HCT116 (cell line): ENCODE data around the gene DENND2D. TPM values are rescaled to one million over a fixed set of nuclear protein-coding genes. Genes with fewer than 3 reads are reported as not detected.

Experiments
- ATAC-seq: fragments of 200-7000 bp; cut with Tn5 transposase; 2 replicates; pipeline ENCODE4 v1.9.1; 2020; ENCODE audit warnings: mild to moderate bottlenecking, moderate library complexity
- BruUV-seq: library from RNA; stranded (reverse); fragments of 400-500 nt; replicated peaks from 2 replicates; lab custom pipeline; 2021; lab: Mats Ljungman, UMichigan
- CTCF ChIA-PET: fragments of 300-600 bp; sonication (Branson Sonifier 250); formaldehyde crosslinking; loops from one replicate; lab custom pipeline; 2021; ENCODE audit warnings: antibody characterized with exemption; lab: Charles Lee
- POLR2A ChIA-PET: fragments of 300-600, 350-600 bp; sonication (Branson Sonifier 250); formaldehyde crosslinking; loops from one replicate; lab custom pipeline; 2021; ENCODE audit warnings: antibody characterized with exemption; lab: Charles Lee
- RAD21 ChIA-PET, 2 experiments: fragments of 300-600 bp; sonication (Branson Sonifier 250); formaldehyde crosslinking; loops; one replicate each; lab custom pipeline; 2023; ENCODE audit warnings: low total read pairs in 2 of 2; ENCODE audit not compliant: uncharacterized antibody in 2 of 2, unreplicated experiment in 2 of 2, low non-redundant PET in 1 of 2; lab: Charles Lee
- DNase-seq: peaks from one replicate; pipeline ENCODE4 v3.0.0-alpha.2; 2010; ENCODE audit warnings: low read depth, low spot score
- H2AFZ ChIP-seq: fragments of 200-600 bp; shearing (Covaris generic), sonication (generic); 2 replicates; pipeline ENCODE4 v1.6.1; 2017; ENCODE audit warnings: low read depth, mixed run types, mixed read lengths, antibody characterized with exemption, low read length; ENCODE audit not compliant: poor library complexity, severe bottlenecking
- H3K27ac ChIP-seq: 2 replicates; pipeline ENCODE4 v1.5.1; 2012; ENCODE audit warnings: low read depth, low read length
- H3K27me3 ChIP-seq: fragments of 200-600 bp; sonication (generic); 2 replicates; pipeline ENCODE4 v1.6.1; 2016; ENCODE audit warnings: mixed run types, low read length, mixed read lengths; ENCODE audit not compliant: insufficient read depth
- H3K36me3 ChIP-seq, 2 experiments: fragments of 200-500 bp in 1 of 2; fragments of 200-600 bp in 1 of 2; sonication (Bioruptor generic) in 1 of 2; sonication (generic) in 1 of 2; 2 replicates each; pipeline versions ENCODE4 v1.5.1 to v1.6.1; 2014 to 2016; ENCODE audit warnings: low read length in 2 of 2, inconsistent platforms in 1 of 2, mixed read lengths in 1 of 2, mixed run types in 1 of 2; ENCODE audit not compliant: insufficient read depth in 2 of 2, control insufficient read depth in 1 of 2
- H3K4me1 ChIP-seq, 2 experiments: fragments of 200-600 bp in 1 of 2; sonication (generic) in 1 of 2; 2 replicates each; pipeline versions ENCODE4 v1.5.1 to v1.6.1; 2012 to 2017; ENCODE audit warnings: low read length in 2 of 2, inconsistent platforms in 1 of 2, mild to moderate bottlenecking in 1 of 2, mixed read lengths in 1 of 2, mixed run types in 1 of 2, moderate library complexity in 1 of 2; ENCODE audit not compliant: insufficient read depth in 2 of 2, control insufficient read depth in 1 of 2
- H3K4me2 ChIP-seq: fragments of 200-600 bp; sonication (generic); 2 replicates; pipeline ENCODE4 v1.6.1; 2017; ENCODE audit warnings: mixed run types, low read length, mixed read lengths
- H3K4me3 ChIP-seq, 2 experiments: fragments of 200-600 bp in 1 of 2; sonication (generic) in 1 of 2; replicated peaks in 1 of 2; 2 replicates each; pipeline ENCODE4 v1.5.1; 2011 to 2016; ENCODE audit warnings: low read length in 2 of 2, control low read depth in 1 of 2, low read depth in 1 of 2, mild to moderate bottlenecking in 1 of 2, mixed read lengths in 1 of 2, mixed run types in 1 of 2
- H3K79me2 ChIP-seq: fragments of 200-600 bp; sonication (generic); 2 replicates; pipeline ENCODE4 v1.6.1; 2017; ENCODE audit warnings: mild to moderate bottlenecking, mixed run types, low read length, moderate library complexity, mixed read lengths; ENCODE audit not compliant: insufficient read depth
- H3K9ac ChIP-seq: fragments of 200-600 bp; sonication (generic); 2 replicates; pipeline ENCODE4 v1.6.1; 2016; ENCODE audit warnings: low read length, mixed read lengths
- H3K9me2 ChIP-seq: fragments of 200-600 bp; sonication (generic), shearing (Covaris generic); 2 replicates; pipeline ENCODE4 v1.6.1; 2017; ENCODE audit warnings: mixed run types, mild to moderate bottlenecking, moderate library complexity; ENCODE audit not compliant: insufficient read depth
- H3K9me3 ChIP-seq, 2 experiments: fragments of 200-500 bp in 1 of 2; fragments of 200-600 bp in 1 of 2; sonication (Bioruptor generic) in 1 of 2; sonication (generic) in 1 of 2; 2 replicates each; pipeline ENCODE4 v1.6.1; 2014 to 2017; ENCODE audit warnings: low read length in 2 of 2, mixed read lengths in 2 of 2, inconsistent platforms in 1 of 2, low read depth in 1 of 2, mild to moderate bottlenecking in 1 of 2, mixed run types in 1 of 2, moderate library complexity in 1 of 2; ENCODE audit not compliant: control insufficient read depth in 1 of 2, insufficient read depth in 1 of 2
- H4K20me1 ChIP-seq: fragments of 200-600 bp; sonication (generic), shearing (Covaris generic); 2 replicates; pipeline ENCODE4 v1.6.1; 2017; ENCODE audit warnings: mixed run types, mild to moderate bottlenecking, moderate library complexity; ENCODE audit not compliant: insufficient read depth
- ATF3 ChIP-seq: IDR thresholded peaks from 2 replicates; pipeline ENCODE4 v1.6.1; 2012
- CBX3 ChIP-seq: IDR thresholded peaks from 2 replicates; pipeline ENCODE4 v1.6.1; 2012; ENCODE audit warnings: low read depth
- EGR1 ChIP-seq: IDR thresholded peaks from 2 replicates; pipeline ENCODE4 v1.6.1; 2012; ENCODE audit warnings: low read depth
- EZH2 ChIP-seq: fragments of 200-600 bp; sonication (generic); IDR thresholded peaks from 2 replicates; pipeline ENCODE4 v1.6.1; 2017; ENCODE audit warnings: antibody characterized with exemption, mixed run types
- EZH2phosphoT487 ChIP-seq: fragments of 200-600 bp; IDR thresholded peaks from 2 replicates; pipeline ENCODE4 v1.6.1; 2018; ENCODE audit warnings: antibody characterized with exemption, borderline replicate concordance
- FOSL1 ChIP-seq: IDR thresholded peaks from 2 replicates; pipeline ENCODE4 v1.6.1; 2012; ENCODE audit warnings: low read depth
- MAX ChIP-seq: IDR thresholded peaks from 2 replicates; pipeline ENCODE4 v1.6.1; 2012
- POLR2A ChIP-seq: IDR thresholded peaks from 2 replicates; pipeline ENCODE4 v1.7.0; 2011; ENCODE audit warnings: borderline replicate concordance; ENCODE audit not compliant: insufficient read depth, insufficient read length; ENCODE audit errors: extremely low read depth
- POLR2AphosphoS5 ChIP-seq: IDR thresholded peaks from 2 replicates; pipeline ENCODE4 v1.6.1; 2011; ENCODE audit warnings: mild to moderate bottlenecking, low read depth, low read length, moderate library complexity
- RAD21 ChIP-seq: IDR thresholded peaks from 2 replicates; pipeline ENCODE4 v1.6.1; 2012; ENCODE audit warnings: low read depth, mild to moderate bottlenecking
- SP1 ChIP-seq: IDR thresholded peaks from 2 replicates; pipeline ENCODE4 v1.6.1; 2012; ENCODE audit warnings: low read depth
- SRF ChIP-seq: IDR thresholded peaks from 2 replicates; pipeline ENCODE4 v1.6.1; 2012; ENCODE audit warnings: low read depth
- ZFX ChIP-seq: fragments of 450-650 bp; IDR thresholded peaks from 2 replicates; pipeline ENCODE4 v1.6.1; 2017
- intact Hi-C: fragments of 100-400 bp; cut with micrococcal nuclease; formaldehyde crosslinking; loops from 2 replicates; pipeline ENCODE4 v1.10.0; 2022
- total RNA-seq: library from RNA; stranded (reverse); gene quantifications from one replicate; pipeline ENCODE4 v1.2.1, GENCODE V29; 2021; ENCODE audit not compliant: unreplicated experiment
- TF ChIP-seq, protein P1 (sequence below): IDR thresholded peaks from 2 replicates; pipeline ENCODE4 v1.6.1; 2012; ENCODE audit warnings: low read depth
- TF ChIP-seq, protein P2 (sequence below), 3 experiments: fragments of 200-600 bp in 1 of 3; sonication (generic) in 1 of 3; IDR thresholded peaks in 2 of 3; conservative IDR thresholded peaks in 1 of 3; 2 replicates each; pipeline ENCODE4 v1.5.1; 2012 to 2017; ENCODE audit warnings: low read depth in 2 of 3, low read length in 2 of 3, antibody characterized with exemption in 1 of 3, borderline replicate concordance in 1 of 3, control low read depth in 1 of 3, mild to moderate bottlenecking in 1 of 3, mixed read lengths in 1 of 3, mixed run types in 1 of 3, moderate library complexity in 1 of 3; ENCODE audit not compliant: insufficient read depth in 1 of 3

Gene DENND2D
- total RNA-seq, 1 experiment from 2014 or later: 31.9 TPM

DNA sequence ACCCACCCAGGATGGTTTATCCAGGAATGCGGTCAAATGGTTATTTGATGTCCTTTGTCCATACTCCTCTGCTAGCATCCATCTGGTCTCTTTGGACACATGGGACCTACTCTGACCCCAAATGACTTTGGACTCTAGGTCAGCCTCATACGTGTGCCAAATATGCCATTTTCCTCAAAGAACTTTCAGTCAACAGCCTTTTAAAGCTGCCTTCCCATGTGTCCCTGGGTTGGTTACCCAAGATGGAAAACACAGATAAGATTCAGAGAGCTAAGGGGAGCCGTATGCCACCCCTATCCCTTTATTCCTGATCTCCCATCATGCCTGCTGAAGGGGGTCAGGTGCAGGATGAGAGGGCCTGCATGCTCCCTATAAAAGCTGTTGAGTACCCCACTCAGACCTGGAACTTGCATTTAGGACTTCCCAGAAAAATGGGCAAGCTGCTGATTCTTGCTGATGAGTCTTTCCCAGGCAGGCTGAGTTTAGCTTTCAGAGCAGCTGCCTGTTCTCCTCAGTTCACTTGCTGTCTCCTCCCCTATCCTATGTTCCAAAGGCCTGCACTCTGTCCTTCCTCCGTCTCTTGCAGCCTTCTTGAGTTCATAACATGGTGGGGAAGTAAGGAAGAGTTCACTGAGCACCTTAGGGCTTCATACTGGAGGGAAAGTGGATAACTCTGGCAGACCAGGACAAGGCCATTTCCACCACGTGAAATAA, 46.8 kb upstream of the DENND2D start (continued):
- TF ChIP-seq, protein P1, sequence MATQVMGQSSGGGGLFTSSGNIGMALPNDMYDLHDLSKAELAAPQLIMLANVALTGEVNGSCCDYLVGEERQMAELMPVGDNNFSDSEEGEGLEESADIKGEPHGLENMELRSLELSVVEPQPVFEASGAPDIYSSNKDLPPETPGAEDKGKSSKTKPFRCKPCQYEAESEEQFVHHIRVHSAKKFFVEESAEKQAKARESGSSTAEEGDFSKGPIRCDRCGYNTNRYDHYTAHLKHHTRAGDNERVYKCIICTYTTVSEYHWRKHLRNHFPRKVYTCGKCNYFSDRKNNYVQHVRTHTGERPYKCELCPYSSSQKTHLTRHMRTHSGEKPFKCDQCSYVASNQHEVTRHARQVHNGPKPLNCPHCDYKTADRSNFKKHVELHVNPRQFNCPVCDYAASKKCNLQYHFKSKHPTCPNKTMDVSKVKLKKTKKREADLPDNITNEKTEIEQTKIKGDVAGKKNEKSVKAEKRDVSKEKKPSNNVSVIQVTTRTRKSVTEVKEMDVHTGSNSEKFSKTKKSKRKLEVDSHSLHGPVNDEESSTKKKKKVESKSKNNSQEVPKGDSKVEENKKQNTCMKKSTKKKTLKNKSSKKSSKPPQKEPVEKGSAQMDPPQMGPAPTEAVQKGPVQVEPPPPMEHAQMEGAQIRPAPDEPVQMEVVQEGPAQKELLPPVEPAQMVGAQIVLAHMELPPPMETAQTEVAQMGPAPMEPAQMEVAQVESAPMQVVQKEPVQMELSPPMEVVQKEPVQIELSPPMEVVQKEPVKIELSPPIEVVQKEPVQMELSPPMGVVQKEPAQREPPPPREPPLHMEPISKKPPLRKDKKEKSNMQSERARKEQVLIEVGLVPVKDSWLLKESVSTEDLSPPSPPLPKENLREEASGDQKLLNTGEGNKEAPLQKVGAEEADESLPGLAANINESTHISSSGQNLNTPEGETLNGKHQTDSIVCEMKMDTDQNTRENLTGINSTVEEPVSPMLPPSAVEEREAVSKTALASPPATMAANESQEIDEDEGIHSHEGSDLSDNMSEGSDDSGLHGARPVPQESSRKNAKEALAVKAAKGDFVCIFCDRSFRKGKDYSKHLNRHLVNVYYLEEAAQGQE: no peak
- TF ChIP-seq RAD21 (no peak), EZH2phosphoT487 (no peak), POLR2A (no peak), ZFX (no peak), CBX3 (no peak), EZH2 (no peak), SRF (no peak), ATF3 (no peak), FOSL1 (no peak)

- RAD21 ChIA-PET: no interaction called here
- CTCF ChIA-PET: no interaction called here
- ATAC-seq (no peak), DNase-seq (no peak)
- Histone ChIP-seq H3K9me3 (no peaks in the 10 kb centered on the region), H4K20me1 (no peaks in the 10 kb centered on the region), H3K79me2 (no peaks in the 10 kb centered on the region), H3K9me2 (no peaks in the 10 kb centered on the region), H3K4me2 (no peak overlapping the region), H3K4me3 (no peak overlapping the region), H3K27ac (no peak overlapping the region), H3K27me3 (no peaks in the 10 kb centered on the region), H3K9ac (no peak overlapping the region), H3K4me1 (no peaks in the 10 kb centered on the region), H3K36me3 (no peaks in the 10 kb centered on the region), H2AFZ (no peak overlapping the region)
- no peak for TF ChIP-seq ZFX
- no peak for TF ChIP-seq SP1
- TF ChIP-seq EZH2: no peak
- TF ChIP-seq, protein P2, sequence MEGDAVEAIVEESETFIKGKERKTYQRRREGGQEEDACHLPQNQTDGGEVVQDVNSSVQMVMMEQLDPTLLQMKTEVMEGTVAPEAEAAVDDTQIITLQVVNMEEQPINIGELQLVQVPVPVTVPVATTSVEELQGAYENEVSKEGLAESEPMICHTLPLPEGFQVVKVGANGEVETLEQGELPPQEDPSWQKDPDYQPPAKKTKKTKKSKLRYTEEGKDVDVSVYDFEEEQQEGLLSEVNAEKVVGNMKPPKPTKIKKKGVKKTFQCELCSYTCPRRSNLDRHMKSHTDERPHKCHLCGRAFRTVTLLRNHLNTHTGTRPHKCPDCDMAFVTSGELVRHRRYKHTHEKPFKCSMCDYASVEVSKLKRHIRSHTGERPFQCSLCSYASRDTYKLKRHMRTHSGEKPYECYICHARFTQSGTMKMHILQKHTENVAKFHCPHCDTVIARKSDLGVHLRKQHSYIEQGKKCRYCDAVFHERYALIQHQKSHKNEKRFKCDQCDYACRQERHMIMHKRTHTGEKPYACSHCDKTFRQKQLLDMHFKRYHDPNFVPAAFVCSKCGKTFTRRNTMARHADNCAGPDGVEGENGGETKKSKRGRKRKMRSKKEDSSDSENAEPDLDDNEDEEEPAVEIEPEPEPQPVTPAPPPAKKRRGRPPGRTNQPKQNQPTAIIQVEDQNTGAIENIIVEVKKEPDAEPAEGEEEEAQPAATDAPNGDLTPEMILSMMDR (IDR thresholded peaks at IDR 0.05 in 2 of 3, conservative IDR thresholded peaks at IDR 0.05 in 1 of 3; ENCODE audit: borderline replicate concordance in 1 of 3, insufficient read depth in 1 of 3, low read depth in 2 of 3, low read length in 2 of 3): no peak
- TF ChIP-seq MAX: no peak
- no peak for TF ChIP-seq EGR1
- no peak for TF ChIP-seq POLR2AphosphoS5
- TF ChIP-seq ATF3: no peak
- BruUV-seq: no TSS peak
- POLR2A ChIA-PET: no interaction called here
- intact Hi-C loops: no loop called here
Observed at GRCh38 chr1:111242805-111243523, 42.5 kb upstream of the DENND2D start.
